NCI-H1694 (cell line): ENCODE data around the gene PRKAG2.
"Not testable (repeated sequence)": the region's sequence is repeated elsewhere in the genome, so short reads cannot be mapped to it uniquely, and the experiment has no call there.

Experiments
- DNase-seq: peaks from one replicate; lab custom pipeline; 2025; lab: John Stamatoyannopoulos, UW

PRKAG2 gene

GRCh38 chr7:151851145-151851751, 25.7 kb downstream of the PRKAG2 start:
- no peak for DNase-seq

- no peak for DNase-seq
Measured at GRCh38 chr7:151850491-151851124, 26.3 kb downstream of the PRKAG2 start.

- DNase-seq, result no peak
Measured at GRCh38 chr7:151849879-151850260, 27.0 kb downstream of the PRKAG2 start.

GRCh38 chr7:151849008-151849878, 27.7 kb downstream of the PRKAG2 start:
- DNase-seq, result no peak

GRCh38 chr7:151847681-151848081, 29.2 kb downstream of the PRKAG2 start:
- no peak for DNase-seq

GRCh38 chr7:151847136-151847535, 29.8 kb downstream of the PRKAG2 start:
- no peak for DNase-seq

GRCh38 chr7:151845412-151846205, 31.3 kb downstream of the PRKAG2 start:
- no peak for DNase-seq

GRCh38 chr7:151844825-151845200, 32.1 kb downstream of the PRKAG2 start:
- DNase-seq, result no peak

GRCh38 chr7:151844071-151844824, 32.7 kb downstream of the PRKAG2 start:
- DNase-seq, result no peak

GRCh38 chr7:151843181-151843580, 33.7 kb downstream of the PRKAG2 start:
- no peak for DNase-seq

- not testable (repeated sequence) for DNase-seq
Measured at GRCh38 chr7:151841395-151842051, 35.4 kb downstream of the PRKAG2 start.

- no peak for DNase-seq
Measured at GRCh38 chr7:151840088-151840910, 36.6 kb downstream of the PRKAG2 start.

- DNase-seq, result no peak
Measured at GRCh38 chr7:151839451-151839921, 37.4 kb downstream of the PRKAG2 start.

- no peak for DNase-seq
Measured at GRCh38 chr7:151838861-151839381, 38.0 kb downstream of the PRKAG2 start.

- DNase-seq, result no peak
Measured at GRCh38 chr7:151838072-151838471, 38.8 kb downstream of the PRKAG2 start.

GRCh38 chr7:151837285-151838042, 39.5 kb downstream of the PRKAG2 start:
- no peak for DNase-seq

- DNase-seq, result no peak
Measured at GRCh38 chr7:151836927-151837205, 40.0 kb downstream of the PRKAG2 start.

- DNase-seq, result no peak
Measured at GRCh38 chr7:151836191-151836926, 40.6 kb downstream of the PRKAG2 start.
